Hepatocyte (in vitro differentiated cells): Measurements from ENCODE around the gene OSGIN1. TPM values are rescaled to one million over a fixed set of nuclear protein-coding genes. Genes with fewer than 3 reads are reported as not detected.

Experiments used
- DNase-seq: peaks from one replicate; pipeline ENCODE4 v3.0.0-alpha.2; 2016; ENCODE audit warnings: low spot score
- H2AFZ ChIP-seq: fragments of 200-600 bp; sonication (generic); 2 replicates; pipeline ENCODE4 v1.6.0; 2016; ENCODE audit warnings: antibody characterized with exemption, mild to moderate bottlenecking
- H3K27ac ChIP-seq: fragments of 200-600 bp; sonication (generic); 2 replicates; pipeline ENCODE4 v1.5.1; 2016; ENCODE audit warnings: mild to moderate bottlenecking
- H3K27me3 ChIP-seq: fragments of 200-600 bp; sonication (generic); 2 replicates; pipeline ENCODE4 v1.6.1; 2016
- H3K36me3 ChIP-seq: fragments of 200-600 bp; sonication (generic); replicated peaks from 2 replicates; pipeline ENCODE4 v1.5.1; 2016; ENCODE audit warnings: low read depth; ENCODE audit not compliant: insufficient read depth
- H3K4me1 ChIP-seq: fragments of 200-600 bp; sonication (generic); 2 replicates; pipeline ENCODE4 v1.5.1; 2016; ENCODE audit warnings: mild to moderate bottlenecking, moderate library complexity; ENCODE audit not compliant: insufficient read depth
- H3K4me2 ChIP-seq: fragments of 200-600 bp; sonication (generic); 2 replicates; pipeline ENCODE4 v1.6.0; 2016
- H3K4me3 ChIP-seq: fragments of 200-600 bp; sonication (generic); 2 replicates; pipeline ENCODE4 v1.5.1; 2016; ENCODE audit warnings: mild to moderate bottlenecking
- H3K79me2 ChIP-seq: fragments of 200-600 bp; sonication (generic); 2 replicates; pipeline ENCODE4 v1.6.0; 2017; ENCODE audit warnings: mild to moderate bottlenecking
- H3K9me2 ChIP-seq: fragments of 200-600 bp; sonication (generic); replicated peaks from 2 replicates; pipeline ENCODE4 v1.6.0; 2017; ENCODE audit warnings: mild to moderate bottlenecking; ENCODE audit not compliant: insufficient read depth
- H3K9me3 ChIP-seq: fragments of 200-600 bp; sonication (generic); 2 replicates; pipeline ENCODE4 v1.5.1; 2016; ENCODE audit warnings: low read depth, mild to moderate bottlenecking
- H4K20me1 ChIP-seq: fragments of 200-600 bp; sonication (generic); 2 replicates; pipeline ENCODE4 v1.6.0; 2016; ENCODE audit warnings: mild to moderate bottlenecking; ENCODE audit not compliant: insufficient read depth, poor library complexity, severe bottlenecking
- CTCF ChIP-seq: fragments of 200-600 bp; sonication (generic); IDR thresholded peaks from 2 replicates; pipeline ENCODE4 v1.5.1; 2016; ENCODE audit warnings: antibody characterized with exemption, mild to moderate bottlenecking; ENCODE audit not compliant: poor library complexity
- EZH2 ChIP-seq: fragments of 200-600 bp; sonication (generic); IDR thresholded peaks from 2 replicates; pipeline ENCODE4 v1.6.1; 2016; ENCODE audit warnings: antibody characterized with exemption, mild to moderate bottlenecking, borderline replicate concordance
- EZH2phosphoT487 ChIP-seq: fragments of 200-600 bp; sonication (generic); IDR thresholded peaks from one replicate; pipeline ENCODE4 v1.6.1; 2018; ENCODE audit warnings: antibody characterized with exemption, mild to moderate bottlenecking, low read depth, moderate library complexity; ENCODE audit not compliant: unreplicated experiment, severe bottlenecking
- WGBS: methylation state at CpG from one replicate; pipeline ENCODE4 v1.1.6; 2016; ENCODE audit warnings: low lambda C conversion rate; ENCODE audit errors: missing lambda C conversion rate; 5-methylcytosine and 5-hydroxymethylcytosine counted together
- polyA plus RNA-seq: library from polyadenylated mRNA; unstranded; fragments of >200 nt; fragmentation: Nextera tagmentation; extraction: Ambion mirVana; gene quantifications from 2 replicates; pipeline ENCODE4 v1.2.1, GENCODE V29; 2016
- total RNA-seq: library from RNA; depleted of rRNA; stranded (reverse); fragments of >200 nt; gene quantifications from 2 replicates; pipeline ENCODE4 v1.2.3, GENCODE V29; 2014

Gene OSGIN1
- total and polyA plus RNA-seq, 2 experiments from 2014 or later, result 1.9 to 10.0 TPM

GRCh38 chr16:83992624-83993023 lies 39.6 kb downstream of the OSGIN1 start:
- no peaks in the 10 kb centered on the region for H3K79me2 ChIP-seq
- no peak overlapping the region for H3K4me2 ChIP-seq
- no peak for DNase-seq
- H4K20me1 ChIP-seq, result no peaks in the 10 kb centered on the region
- no peak overlapping the region for H3K4me3 ChIP-seq
- no peaks in the 10 kb centered on the region for H3K9me3 ChIP-seq
- H2AFZ ChIP-seq, result no peak overlapping the region
- no peaks in the 10 kb centered on the region for H3K9me2 ChIP-seq
- H3K27ac ChIP-seq, result no peak overlapping the region
- peaks cover 11% of the 10 kb centered on the region for H3K27me3 ChIP-seq
- no peaks in the 10 kb centered on the region for H3K36me3 ChIP-seq
- TF ChIP-seq EZH2phosphoT487, result no peak
- no peak for TF ChIP-seq CTCF
- TF ChIP-seq EZH2, result no peak
- H3K4me1 ChIP-seq, result peaks cover 3% of the 10 kb centered on the region
- WGBS, result 89% methylated on average over 6 of the region's 6 CpGs

- H3K79me2 ChIP-seq, result no peaks in the 10 kb centered on the region
- peaks cover 5% of the 10 kb centered on the region for H3K27me3 ChIP-seq
- H4K20me1 ChIP-seq, result no peaks in the 10 kb centered on the region
- no peak overlapping the region for H3K4me3 ChIP-seq
- no peak overlapping the region for H3K27ac ChIP-seq
- H3K9me3 ChIP-seq, result no peaks in the 10 kb centered on the region
- H3K4me1 ChIP-seq, result peaks cover 3% of the 10 kb centered on the region
- no peaks in the 10 kb centered on the region for H3K36me3 ChIP-seq
- WGBS, result 92% methylated on average over 8 of the region's 8 CpGs
- H2AFZ ChIP-seq, result no peak overlapping the region
- TF ChIP-seq EZH2, result no peak
- no peak for TF ChIP-seq EZH2phosphoT487
- no peak for TF ChIP-seq CTCF
- no peak for DNase-seq
- no peaks in the 10 kb centered on the region for H3K9me2 ChIP-seq
- no peak overlapping the region for H3K4me2 ChIP-seq
Measured at GRCh38 chr16:83994087-83994486, 41.0 kb downstream of the OSGIN1 start.

GRCh38 chr16:83994703-83995102 lies 41.7 kb downstream of the OSGIN1 start:
- H4K20me1 ChIP-seq, result no peaks in the 10 kb centered on the region
- no peak for DNase-seq
- WGBS, result 92% methylated on average over 13 of the region's 13 CpGs
- H3K9me2 ChIP-seq, result no peaks in the 10 kb centered on the region
- H3K9me3 ChIP-seq, result no peaks in the 10 kb centered on the region
- no peak overlapping the region for H3K27ac ChIP-seq
- TF ChIP-seq EZH2phosphoT487, result no peak
- no peak for TF ChIP-seq EZH2
- peaks cover 3% of the 10 kb centered on the region for H3K4me1 ChIP-seq
- H3K27me3 ChIP-seq, result no peaks in the 10 kb centered on the region
- no peak overlapping the region for H2AFZ ChIP-seq
- H3K79me2 ChIP-seq, result no peaks in the 10 kb centered on the region
- no peak overlapping the region for H3K4me2 ChIP-seq
- H3K36me3 ChIP-seq, result no peaks in the 10 kb centered on the region
- H3K4me3 ChIP-seq, result no peak overlapping the region

GRCh38 chr16:83995754-83996153 lies 42.7 kb downstream of the OSGIN1 start:
- no peak overlapping the region for H3K4me2 ChIP-seq
- peaks cover 3% of the 10 kb centered on the region for H3K4me1 ChIP-seq
- 42% methylated on average over 21 of the region's 21 CpGs for WGBS
- H3K79me2 ChIP-seq, result no peaks in the 10 kb centered on the region
- H2AFZ ChIP-seq, result no peak overlapping the region
- no peak for TF ChIP-seq CTCF
- TF ChIP-seq EZH2phosphoT487, result no peak
- TF ChIP-seq EZH2, result no peak
- DNase-seq, result peak; percentile 25
- H3K27ac ChIP-seq, result no peak overlapping the region
- no peaks in the 10 kb centered on the region for H3K9me2 ChIP-seq
- H3K36me3 ChIP-seq, result no peaks in the 10 kb centered on the region
- no peak overlapping the region for H3K4me3 ChIP-seq
- H3K9me3 ChIP-seq, result no peaks in the 10 kb centered on the region
- no peaks in the 10 kb centered on the region for H4K20me1 ChIP-seq
- no peaks in the 10 kb centered on the region for H3K27me3 ChIP-seq
